Right atrium auricular region (tissue), 2 donors: ENCODE measurements around the gene NTRK3. TPM values are rescaled to one million over a fixed set of nuclear protein-coding genes. Genes with fewer than 3 reads are reported as not detected.

Experiments
- DNase-seq: peaks from one replicate; pipeline ENCODE4 v3.0.0-alpha.2; 2019; ENCODE audit warnings: low spot score
- H3K27ac ChIP-seq, 2 donors: fragments of 200-600 bp; sonication (generic); 1 replicate in 1 of 2; 2 replicates in 1 of 2; pipeline ENCODE4 v1.5.1; 2016 to 2019
- H3K27me3 ChIP-seq, 2 donors: fragments of 200-600 bp; sonication (generic); one replicate each; pipeline versions ENCODE4 v1.5.1 to v1.6.0; 2017 to 2019
- H3K36me3 ChIP-seq: fragments of 200-600 bp; sonication (generic); one replicate; pipeline ENCODE4 v1.5.1; 2016
- H3K4me1 ChIP-seq, 2 donors: fragments of 200-600 bp; sonication (generic); one replicate each; pipeline versions ENCODE4 v1.5.1 to v1.6.0; 2017 to 2019
- H3K4me3 ChIP-seq, 2 donors: fragments of 200-600 bp; sonication (generic); 1 replicate in 1 of 2; 2 replicates in 1 of 2; pipeline ENCODE4 v1.5.1; 2017 to 2019; ENCODE audit warnings: mild to moderate bottlenecking in 1 of 2, moderate library complexity in 1 of 2
- H3K9me3 ChIP-seq, 2 donors: fragments of 200-600 bp; sonication (generic); one replicate each; pipeline ENCODE4 v1.5.1; 2019
- total RNA-seq, 2 donors: library from RNA; depleted of rRNA; stranded (reverse); fragments of >200 nt; gene quantifications; one replicate each; pipeline ENCODE4 v1.1.0, GENCODE V29; 2016
- TF ChIP-seq, protein P1 (sequence below), 2 donors: fragments of 200-600 bp; sonication (generic); IDR thresholded peaks; one replicate each; pipeline ENCODE4 v1.5.1; 2019; ENCODE audit warnings: antibody characterized with exemption in 2 of 2

NTRK3 gene
- total RNA-seq, 2 donors from 2014 or later: 1.5 to 4.5 TPM

DNA sequence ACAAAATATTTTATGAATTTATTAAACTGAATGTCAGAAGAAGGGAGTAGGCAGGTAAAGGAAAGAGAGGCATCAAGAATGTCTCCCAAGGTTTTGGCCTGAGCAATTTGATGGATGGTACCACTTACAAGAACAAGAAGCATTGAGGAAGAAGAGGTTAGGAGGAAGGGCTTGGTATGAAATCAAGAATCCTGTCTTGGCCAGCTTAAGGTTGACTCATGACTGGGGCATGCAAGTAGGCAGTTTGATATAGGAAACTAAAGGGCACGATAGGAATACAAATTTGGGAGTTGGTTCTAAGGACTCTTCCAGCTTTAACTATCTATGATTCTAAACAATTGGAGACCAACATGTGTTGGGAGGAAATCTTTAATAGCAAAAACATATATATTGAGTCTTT, 79.1 kb downstream of the NTRK3 start:
- Histone ChIP-seq H3K36me3 (no peaks in the 10 kb centered on the region), H3K4me3 (no peak overlapping the region), H3K4me1 (no peaks in the 10 kb centered on the region), H3K27ac (no peak overlapping the region), H3K9me3 (no peaks in the 10 kb centered on the region), H3K27me3 (no peaks in the 10 kb centered on the region)
- no peak for DNase-seq
- TF ChIP-seq, protein P1, sequence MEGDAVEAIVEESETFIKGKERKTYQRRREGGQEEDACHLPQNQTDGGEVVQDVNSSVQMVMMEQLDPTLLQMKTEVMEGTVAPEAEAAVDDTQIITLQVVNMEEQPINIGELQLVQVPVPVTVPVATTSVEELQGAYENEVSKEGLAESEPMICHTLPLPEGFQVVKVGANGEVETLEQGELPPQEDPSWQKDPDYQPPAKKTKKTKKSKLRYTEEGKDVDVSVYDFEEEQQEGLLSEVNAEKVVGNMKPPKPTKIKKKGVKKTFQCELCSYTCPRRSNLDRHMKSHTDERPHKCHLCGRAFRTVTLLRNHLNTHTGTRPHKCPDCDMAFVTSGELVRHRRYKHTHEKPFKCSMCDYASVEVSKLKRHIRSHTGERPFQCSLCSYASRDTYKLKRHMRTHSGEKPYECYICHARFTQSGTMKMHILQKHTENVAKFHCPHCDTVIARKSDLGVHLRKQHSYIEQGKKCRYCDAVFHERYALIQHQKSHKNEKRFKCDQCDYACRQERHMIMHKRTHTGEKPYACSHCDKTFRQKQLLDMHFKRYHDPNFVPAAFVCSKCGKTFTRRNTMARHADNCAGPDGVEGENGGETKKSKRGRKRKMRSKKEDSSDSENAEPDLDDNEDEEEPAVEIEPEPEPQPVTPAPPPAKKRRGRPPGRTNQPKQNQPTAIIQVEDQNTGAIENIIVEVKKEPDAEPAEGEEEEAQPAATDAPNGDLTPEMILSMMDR (IDR thresholded peaks at IDR 0.05): no peak

DNA sequence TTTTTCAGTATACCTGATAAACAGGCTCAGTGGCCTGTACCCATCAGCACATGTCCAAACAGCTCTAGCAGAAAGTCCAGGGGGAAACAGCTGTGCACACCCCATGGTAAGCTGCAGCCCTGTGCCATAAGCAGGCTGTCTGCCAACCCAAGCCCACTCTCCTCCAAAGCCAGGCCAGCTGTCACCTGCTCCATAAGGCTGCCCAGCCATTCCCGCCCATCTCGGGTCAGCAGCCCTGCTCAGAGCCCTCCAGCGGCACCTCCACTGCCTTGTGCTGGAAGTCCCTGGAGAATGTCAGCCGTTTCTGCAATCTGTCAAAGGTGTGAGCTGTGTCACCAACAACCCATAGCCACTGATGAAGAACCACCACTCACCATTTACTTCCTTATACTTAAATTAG, 82.0 kb downstream of the NTRK3 start:
- Histone ChIP-seq H3K9me3 (no peaks in the 10 kb centered on the region), H3K27ac (no peak overlapping the region), H3K27me3 (no peaks in the 10 kb centered on the region), H3K4me3 (no peak overlapping the region), H3K4me1 (no peaks in the 10 kb centered on the region), H3K36me3 (no peaks in the 10 kb centered on the region)
- TF ChIP-seq, protein P1 (IDR thresholded peaks at IDR 0.05): no peak
- DNase-seq: no peak

DNA sequence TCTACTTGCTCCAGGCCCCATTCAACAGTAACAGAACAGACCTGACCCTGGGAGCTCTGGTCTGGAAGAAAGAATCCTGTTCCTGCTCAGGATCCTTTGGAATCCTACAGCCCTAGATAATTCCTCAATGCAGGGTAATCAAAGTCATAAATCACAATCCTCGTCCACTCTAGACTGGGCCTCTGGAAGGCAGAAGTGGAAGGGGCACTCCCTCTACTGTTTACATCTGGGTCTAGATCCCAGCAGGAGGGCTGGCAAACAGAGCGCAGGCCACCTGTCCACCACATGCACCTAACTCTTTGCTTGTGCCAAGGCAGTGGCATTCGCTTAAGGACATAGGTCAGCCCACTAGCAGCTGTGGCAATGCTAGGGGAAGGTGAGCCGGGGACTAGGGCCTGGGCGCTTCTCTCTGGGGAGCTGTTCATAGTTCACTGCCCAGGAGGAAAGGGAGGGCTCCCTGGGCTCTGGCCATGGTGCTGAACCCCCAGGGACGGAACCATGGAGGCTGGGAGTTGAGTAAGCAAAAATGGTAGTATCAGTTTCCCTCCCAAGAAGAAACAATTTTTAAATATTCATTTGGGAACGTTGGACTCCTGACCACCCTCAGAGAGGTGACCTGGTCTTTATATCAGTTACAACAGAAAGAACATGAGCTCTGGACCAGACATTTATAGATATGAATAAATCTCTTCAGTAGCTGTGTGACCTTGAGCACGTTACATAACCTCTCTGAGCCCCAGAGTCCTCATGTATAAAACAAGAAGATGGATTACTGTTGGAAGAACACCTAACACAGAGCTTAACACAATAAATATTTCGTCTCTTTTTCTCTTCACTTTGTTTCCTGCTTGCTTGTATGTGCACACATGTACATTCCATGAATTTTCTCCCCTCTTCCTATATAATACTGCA, 90.2 kb downstream of the NTRK3 start:
- no peaks in the 10 kb centered on the region for H3K9me3 ChIP-seq
- H3K36me3 ChIP-seq: no peaks in the 10 kb centered on the region
- H3K4me3 ChIP-seq: no peak overlapping the region
- H3K4me1 ChIP-seq: no peaks in the 10 kb centered on the region
- H3K27ac ChIP-seq: no peak overlapping the region
- TF ChIP-seq, protein P1 (IDR thresholded peaks at IDR 0.05): no peak
- H3K27me3 ChIP-seq: no peaks in the 10 kb centered on the region
- DNase-seq: no peak

DNA sequence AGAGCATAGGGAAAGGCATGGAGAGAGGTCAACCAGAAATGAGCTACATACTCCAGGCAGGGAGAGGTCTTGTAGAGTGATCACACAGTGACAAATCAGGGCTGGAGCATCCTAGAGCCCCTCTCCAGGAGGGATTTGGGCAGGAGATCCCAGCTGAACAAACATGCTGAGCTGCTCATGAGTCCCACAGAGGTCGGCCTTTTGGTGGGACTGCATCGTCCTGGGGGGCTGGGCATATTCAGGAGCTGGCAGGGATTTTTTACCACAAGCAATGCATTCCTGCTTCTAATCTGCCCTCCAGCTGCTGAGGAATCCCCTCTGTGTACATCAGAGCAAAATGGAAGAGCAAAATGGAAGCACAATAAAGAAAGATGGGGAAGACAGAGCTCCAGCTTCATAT, 94.9 kb downstream of the NTRK3 start:
- no peaks in the 10 kb centered on the region for H3K36me3 ChIP-seq

DNA sequence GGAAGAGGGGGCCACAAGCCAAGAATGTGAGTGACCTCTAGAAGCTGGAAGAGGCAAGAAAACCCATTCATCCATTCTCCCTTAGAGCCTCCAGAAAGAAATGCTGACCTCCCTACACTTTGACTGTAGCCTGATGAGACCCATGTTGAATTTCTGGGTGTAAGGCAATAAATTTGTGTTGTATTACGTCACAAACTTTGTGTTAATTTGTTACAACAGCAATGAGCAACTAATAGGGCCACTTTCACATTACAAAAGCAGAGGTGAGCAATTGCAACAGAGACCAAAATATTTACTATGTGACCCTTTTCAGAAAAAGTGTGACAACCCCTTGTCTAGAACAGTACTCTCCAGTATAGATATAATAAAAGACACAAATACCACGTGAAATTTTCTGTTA, 101.2 kb downstream of the NTRK3 start:
- TF ChIP-seq, protein P1 (IDR thresholded peaks at IDR 0.05): no peak
- Histone ChIP-seq H3K9me3 (no peaks in the 10 kb centered on the region), H3K4me1 (no peaks in the 10 kb centered on the region), H3K4me3 (no peak overlapping the region), H3K27ac (no peak overlapping the region), H3K36me3 (no peaks in the 10 kb centered on the region), H3K27me3 (no peaks in the 10 kb centered on the region)
- DNase-seq: no peak

More for the DNA sequence above, 94.9 kb downstream of the NTRK3 start:
- no peak for DNase-seq
- TF ChIP-seq, protein P1 (IDR thresholded peaks at IDR 0.05): no peak
- no peaks in the 10 kb centered on the region for H3K4me1 ChIP-seq
- H3K27ac ChIP-seq: no peak overlapping the region
- no peak overlapping the region for H3K4me3 ChIP-seq
- H3K27me3 ChIP-seq: no peaks in the 10 kb centered on the region
- H3K9me3 ChIP-seq: no peaks in the 10 kb centered on the region
